ENCODE data around the gene CROCC2. TPM values are rescaled to one million over a fixed set of nuclear protein-coding genes. Genes with fewer than 3 reads are reported as not detected.

Gene CROCC2
- total and polyA plus RNA-seq, 9 donors, result 0.04 to 0.50 (median 0.21) TPM; not detected in 1

DNA sequence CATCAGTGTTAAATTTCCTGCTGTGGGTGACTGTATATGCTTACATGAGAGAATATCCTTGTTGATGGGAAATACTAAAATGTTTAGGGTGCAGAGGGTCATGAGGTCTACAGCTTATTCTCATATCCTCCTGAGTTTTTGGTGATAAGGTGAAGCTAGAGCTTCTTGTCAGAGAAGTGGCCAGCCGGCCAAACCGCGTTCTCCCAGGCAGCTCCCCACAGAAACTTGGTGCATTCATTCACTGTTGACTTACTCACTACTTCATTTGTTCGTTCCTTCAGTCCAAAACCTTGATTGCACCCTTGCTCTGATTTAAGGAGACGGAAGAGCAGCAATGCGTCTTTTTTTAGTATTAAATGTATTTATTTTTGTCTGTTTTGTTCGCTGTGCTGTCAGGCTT is 101.0 kb downstream of the CROCC2 start:
- H3K9me3 ChIP-seq (replicated peaks; ENCODE audit: control insufficient read depth, low read depth, low read length), result peaks cover 20% of the 10 kb centered on the region
- no peak for DNase-seq
- whole genome bisulfite sequencing (ENCODE audit: insufficient coverage), result 100% methylated on average over 3 of the region's 7 CpGs
- H3K27ac ChIP-seq (ENCODE audit: low read length), result no peak overlapping the region
- H3K4me3 ChIP-seq (ENCODE audit: low read length), result no peak overlapping the region
- no peaks in the 10 kb centered on the region for H3K36me3 ChIP-seq (ENCODE audit: control insufficient read depth, insufficient read depth, low read length)
- H3K27me3 ChIP-seq (ENCODE audit: control insufficient read depth, insufficient read depth, low read length), result peaks cover 14% of the 10 kb centered on the region
- peaks cover 11% of the 10 kb centered on the region for H3K4me1 ChIP-seq (ENCODE audit: control insufficient read depth, insufficient read depth, low read length)

DNA sequence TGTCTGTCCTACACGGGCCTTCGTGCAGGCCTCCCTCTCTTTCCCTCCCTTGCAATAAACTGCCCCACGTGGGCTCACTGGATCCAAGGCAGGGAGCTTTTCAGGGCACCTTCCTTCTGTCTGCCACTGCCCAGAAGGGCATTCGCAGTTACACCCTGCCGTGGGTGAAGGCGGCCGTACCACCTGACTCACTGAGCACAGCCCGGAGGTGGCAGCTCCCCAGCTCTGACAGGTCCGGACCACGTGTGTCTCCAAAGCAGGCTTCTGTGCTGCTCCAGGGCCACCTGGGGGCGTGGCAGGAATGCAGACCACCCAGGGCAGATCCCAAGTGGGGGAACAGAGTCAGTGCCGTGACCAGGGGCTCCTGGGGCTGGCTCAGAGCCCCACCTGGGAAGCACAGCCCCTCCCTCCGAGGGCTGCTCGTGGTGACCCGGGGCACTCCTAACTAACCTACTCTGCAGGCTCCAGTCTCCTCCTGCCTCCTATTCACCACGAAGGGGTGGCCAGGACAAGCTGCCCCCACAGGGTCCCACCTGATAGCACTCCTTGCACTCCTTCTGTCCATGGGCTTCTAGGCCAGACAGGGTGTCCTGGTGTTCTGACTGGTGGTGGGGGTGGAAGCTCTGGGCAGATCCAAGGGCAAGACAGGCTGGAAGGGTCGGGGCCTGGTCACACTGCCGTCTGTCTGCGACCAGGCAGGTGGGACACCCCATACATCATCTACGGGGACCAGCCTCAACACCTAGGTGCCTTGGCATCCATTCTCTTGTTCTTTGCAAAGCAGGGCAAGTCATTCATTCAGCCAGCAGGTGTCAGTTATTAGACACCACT is 102.0 kb downstream of the CROCC2 start:
- no peak overlapping the region for H3K27ac ChIP-seq (ENCODE audit: low read length)
- DNase-seq, result no peak
- H3K4me1 ChIP-seq (ENCODE audit: control insufficient read depth, insufficient read depth, low read length), result peaks cover 11% of the 10 kb centered on the region
- peaks cover 20% of the 10 kb centered on the region for H3K9me3 ChIP-seq (replicated peaks; ENCODE audit: control insufficient read depth, low read depth, low read length)
- H3K36me3 ChIP-seq (ENCODE audit: control insufficient read depth, insufficient read depth, low read length), result no peaks in the 10 kb centered on the region
- 71% methylated on average over 16 of the region's 20 CpGs for WGBS (ENCODE audit: insufficient coverage)
- peaks cover 14% of the 10 kb centered on the region for H3K27me3 ChIP-seq (ENCODE audit: control insufficient read depth, insufficient read depth, low read length)
- H3K4me3 ChIP-seq (ENCODE audit: low read length), result no peak overlapping the region

DNA sequence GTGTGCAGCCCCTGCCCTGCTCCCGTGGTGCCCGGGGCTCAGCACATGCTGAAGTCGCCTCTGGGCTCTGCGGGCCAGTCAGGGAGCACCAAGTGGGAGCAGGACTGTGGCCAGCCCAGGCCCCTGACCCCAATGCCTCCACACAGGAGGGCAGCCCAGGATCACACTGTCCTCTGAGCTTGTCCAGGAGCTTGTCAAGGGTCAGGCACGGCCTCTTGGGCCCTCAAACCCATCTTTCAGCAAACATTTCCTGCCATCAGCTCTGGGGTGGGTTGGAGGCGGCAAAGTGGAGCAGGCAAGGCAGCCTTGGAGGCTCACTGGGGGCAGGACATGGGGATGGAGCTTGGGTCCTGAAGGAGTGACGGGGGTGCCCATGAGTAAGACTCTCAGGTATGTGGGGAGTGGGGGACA is 102.6 kb downstream of the CROCC2 start:
- Histone ChIP-seq H3K36me3 (ENCODE audit: control insufficient read depth, insufficient read depth, low read length) (no peaks in the 10 kb centered on the region), H3K9me3 (replicated peaks; ENCODE audit: control insufficient read depth, low read depth, low read length) (peaks cover 14% of the 10 kb centered on the region), H3K4me3 (ENCODE audit: low read length) (no peak overlapping the region), H3K27me3 (ENCODE audit: control insufficient read depth, insufficient read depth, low read length) (peaks cover 11% of the 10 kb centered on the region), H3K27ac (ENCODE audit: low read length) (no peak overlapping the region), H3K4me1 (ENCODE audit: control insufficient read depth, insufficient read depth, low read length) (peaks cover 11% of the 10 kb centered on the region)
- no peak for DNase-seq
- 91% methylated on average over 5 of the region's 7 CpGs for WGBS (ENCODE audit: insufficient coverage)

DNA sequence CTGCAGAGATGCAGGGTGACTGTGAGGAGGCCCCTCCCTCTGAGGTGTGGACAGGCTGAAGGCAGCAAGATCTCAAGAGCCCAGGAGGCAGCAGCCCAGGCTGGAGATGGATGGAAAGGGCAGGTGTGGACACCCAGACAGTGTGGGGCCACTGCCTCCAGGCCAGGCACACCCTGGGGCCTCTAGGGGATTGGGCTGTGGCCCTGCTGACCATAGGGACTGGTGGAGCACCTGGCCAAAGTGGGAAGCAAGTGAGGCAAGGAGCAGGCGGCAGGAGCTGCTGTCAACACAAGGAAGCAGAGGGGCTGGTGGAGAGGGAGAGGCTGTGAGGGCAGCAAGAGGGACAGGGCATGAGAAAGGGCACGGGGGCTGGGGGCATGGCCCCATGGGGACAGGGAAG is 103.1 kb downstream of the CROCC2 start:
- Histone ChIP-seq H3K9me3 (replicated peaks; ENCODE audit: control insufficient read depth, low read depth, low read length) (peaks cover 9% of the 10 kb centered on the region), H3K27ac (ENCODE audit: low read length) (no peak overlapping the region), H3K27me3 (ENCODE audit: control insufficient read depth, insufficient read depth, low read length) (peaks cover 11% of the 10 kb centered on the region), H3K36me3 (ENCODE audit: control insufficient read depth, insufficient read depth, low read length) (no peaks in the 10 kb centered on the region), H3K4me3 (ENCODE audit: low read length) (no peak overlapping the region), H3K4me1 (ENCODE audit: control insufficient read depth, insufficient read depth, low read length) (peaks cover 11% of the 10 kb centered on the region)
- WGBS (ENCODE audit: insufficient coverage), result 69% methylated on average over 2 of the region's 2 CpGs
- no peak for DNase-seq

DNA sequence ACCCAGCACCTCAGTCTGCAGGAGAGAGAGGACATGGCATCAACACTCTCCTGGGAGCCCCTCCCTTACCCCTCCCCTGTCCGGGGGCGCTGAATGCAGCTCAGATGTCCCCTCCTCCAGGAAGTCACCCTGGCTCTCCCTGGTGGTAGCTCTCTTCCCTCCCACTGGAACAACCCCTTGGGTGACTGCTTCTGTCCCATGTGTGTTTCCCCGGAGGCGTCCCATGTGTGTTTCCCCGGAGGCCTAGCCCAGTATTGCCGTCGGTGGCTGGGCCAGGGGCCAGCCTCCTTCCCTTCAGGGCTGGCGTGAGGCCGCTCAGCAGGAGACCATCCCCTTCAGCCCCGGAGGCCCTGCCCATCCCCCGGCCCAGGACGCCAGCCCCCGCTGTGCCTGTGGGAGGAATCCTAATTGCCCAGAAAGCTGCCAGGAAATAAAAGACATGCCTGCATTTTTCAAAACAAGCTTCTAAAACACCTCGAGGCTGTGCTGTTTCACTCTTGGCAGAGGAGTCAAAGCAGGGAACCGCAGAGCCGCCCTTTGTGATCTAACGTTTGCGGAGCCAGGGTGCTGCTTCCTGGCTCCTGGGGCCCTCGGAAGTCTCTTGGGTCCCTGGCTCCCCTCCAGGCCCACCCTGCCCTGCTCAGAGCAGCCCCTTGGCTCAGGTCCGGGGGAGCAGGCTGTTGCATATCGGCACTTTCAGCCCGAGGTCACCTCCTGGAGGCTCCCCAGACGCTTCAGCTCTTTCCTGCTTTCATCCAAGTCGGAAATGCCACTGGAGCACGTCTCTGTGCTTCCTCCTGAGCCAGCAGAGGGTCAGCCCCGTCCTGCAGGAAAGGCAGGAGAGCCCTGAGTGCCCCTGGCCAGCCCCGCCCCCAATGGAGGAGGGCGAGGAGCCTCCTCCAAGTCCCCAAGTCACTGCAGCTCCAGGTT is 103.7 kb downstream of the CROCC2 start:
- DNase-seq, result peak; percentile 40
- H3K36me3 ChIP-seq (ENCODE audit: control insufficient read depth, insufficient read depth, low read length), result no peaks in the 10 kb centered on the region
- peaks cover 11% of the 10 kb centered on the region for H3K4me1 ChIP-seq (ENCODE audit: control insufficient read depth, insufficient read depth, low read length)
- 6% methylated on average over 26 of the region's 28 CpGs for WGBS (ENCODE audit: insufficient coverage)
- peaks cover 6% of the 10 kb centered on the region for H3K9me3 ChIP-seq (replicated peaks; ENCODE audit: control insufficient read depth, low read depth, low read length)
- H3K27ac ChIP-seq (ENCODE audit: low read length), result no peak overlapping the region
- no peak overlapping the region for H3K4me3 ChIP-seq (ENCODE audit: low read length)
- peaks cover 11% of the 10 kb centered on the region for H3K27me3 ChIP-seq (ENCODE audit: control insufficient read depth, insufficient read depth, low read length)

DNA sequence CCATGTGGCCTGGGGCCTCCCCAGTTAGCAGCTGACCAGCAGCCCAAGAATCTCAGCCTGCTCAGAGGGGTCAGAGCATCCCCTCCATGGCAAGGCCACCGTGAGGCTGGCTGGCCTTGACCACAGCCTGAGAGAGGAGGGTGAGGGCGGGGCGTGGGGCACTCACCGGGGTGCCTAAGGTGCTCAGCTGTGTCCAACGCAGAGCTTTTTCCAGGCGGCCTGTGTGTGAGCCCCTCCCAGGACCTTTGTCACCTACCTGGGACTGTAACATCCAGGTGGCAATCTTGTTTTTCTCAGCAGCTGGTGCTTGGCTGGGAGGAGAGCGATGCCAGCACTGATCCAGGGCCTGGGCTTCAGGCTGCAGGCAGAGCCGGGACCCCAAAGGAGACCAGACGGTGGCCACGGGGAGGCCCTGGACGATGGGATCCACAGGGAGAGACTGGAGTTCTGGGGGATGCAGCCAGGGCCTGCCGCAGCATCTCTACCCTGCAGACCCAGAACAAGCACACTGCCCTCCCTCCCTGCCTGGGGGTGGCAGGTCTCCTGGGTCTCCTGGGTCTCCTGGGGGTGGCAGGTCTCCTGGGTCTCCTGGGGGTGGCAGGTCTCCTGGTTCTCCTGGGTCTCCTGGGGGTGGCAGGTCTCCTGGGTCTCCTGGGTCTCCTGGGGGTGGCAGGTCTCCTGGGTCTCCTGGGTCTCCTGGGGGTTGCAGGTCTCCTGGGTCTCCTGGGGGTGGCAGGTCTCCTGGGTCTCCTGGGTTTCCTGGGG is 104.6 kb downstream of the CROCC2 start:
- no peaks in the 10 kb centered on the region for H3K36me3 ChIP-seq (ENCODE audit: control insufficient read depth, insufficient read depth, low read length)
- H3K4me3 ChIP-seq (ENCODE audit: low read length), result no peak overlapping the region
- no peak for DNase-seq
- peaks cover 11% of the 10 kb centered on the region for H3K27me3 ChIP-seq (ENCODE audit: control insufficient read depth, insufficient read depth, low read length)
- no peaks in the 10 kb centered on the region for H3K9me3 ChIP-seq (replicated peaks; ENCODE audit: control insufficient read depth, low read depth, low read length)
- H3K27ac ChIP-seq (ENCODE audit: low read length), result no peak overlapping the region
- 55% methylated on average over 11 of the region's 12 CpGs for WGBS (ENCODE audit: insufficient coverage)
- H3K4me1 ChIP-seq (ENCODE audit: control insufficient read depth, insufficient read depth, low read length), result peaks cover 11% of the 10 kb centered on the region

DNA sequence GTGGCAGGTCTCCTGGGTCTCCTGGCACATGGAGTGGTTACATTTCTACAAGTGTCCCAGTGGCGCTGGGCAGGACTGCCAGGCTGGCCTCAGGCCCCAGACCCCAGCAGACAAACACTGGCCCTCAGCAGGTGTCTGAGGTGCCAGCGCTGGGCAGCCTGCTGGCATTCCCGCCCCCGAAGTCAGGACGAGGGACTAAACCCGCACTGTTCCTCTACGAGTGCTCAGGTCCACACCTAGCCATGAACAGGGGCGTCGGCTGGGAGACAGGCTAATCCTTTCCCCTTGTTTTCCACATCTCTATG is 105.1 kb downstream of the CROCC2 start:
- Histone ChIP-seq H3K4me1 (ENCODE audit: control insufficient read depth, insufficient read depth, low read length) (peaks cover 11% of the 10 kb centered on the region), H3K9me3 (replicated peaks; ENCODE audit: control insufficient read depth, low read depth, low read length) (no peaks in the 10 kb centered on the region), H3K27ac (ENCODE audit: low read length) (no peak overlapping the region), H3K36me3 (ENCODE audit: control insufficient read depth, insufficient read depth, low read length) (no peaks in the 10 kb centered on the region), H3K4me3 (ENCODE audit: low read length) (no peak overlapping the region), H3K27me3 (ENCODE audit: control insufficient read depth, insufficient read depth, low read length) (peaks cover 11% of the 10 kb centered on the region)
- DNase-seq, result no peak
- WGBS (ENCODE audit: insufficient coverage), result 88% methylated on average over 7 of the region's 9 CpGs

DNA sequence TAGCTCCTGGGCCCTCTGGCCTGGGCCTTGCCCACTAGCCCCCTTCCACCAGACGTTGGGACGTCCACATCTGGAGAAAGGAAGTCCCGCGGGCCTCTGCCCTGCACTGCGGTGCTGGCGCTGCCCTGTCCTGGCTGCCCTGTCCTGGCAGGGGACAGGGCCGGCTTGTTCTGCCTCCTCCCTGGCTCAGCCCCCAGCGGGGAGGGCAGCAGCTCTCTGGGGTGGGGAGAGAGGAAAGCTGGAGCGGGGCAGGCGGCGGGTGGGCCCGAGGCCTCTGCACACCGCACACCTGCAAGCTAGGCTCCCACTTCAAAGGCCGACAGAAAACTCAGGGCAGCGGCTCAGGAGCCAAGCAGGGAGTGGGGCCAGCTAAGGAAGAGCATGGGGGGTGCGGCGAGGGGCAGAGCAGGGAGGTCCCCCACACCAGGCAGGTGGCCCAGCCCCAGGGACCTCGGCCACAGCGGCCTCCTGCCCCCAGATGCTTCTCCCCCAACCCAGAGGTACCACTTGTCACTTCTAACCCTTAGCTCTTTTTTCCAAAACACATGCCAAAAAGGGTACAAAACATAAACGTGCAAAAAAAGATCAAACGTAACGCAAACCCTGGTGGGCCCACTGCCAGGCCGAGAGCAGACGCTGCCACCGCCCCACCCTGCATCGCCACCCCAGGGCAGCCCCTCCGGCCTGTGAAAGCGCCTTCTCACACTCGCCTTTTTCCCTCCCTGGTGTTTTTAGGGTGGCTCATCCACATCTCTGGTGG is 105.8 kb downstream of the CROCC2 start:
- no peak for DNase-seq
- Histone ChIP-seq H3K9me3 (replicated peaks; ENCODE audit: control insufficient read depth, low read depth, low read length) (no peaks in the 10 kb centered on the region), H3K4me3 (ENCODE audit: low read length) (no peak overlapping the region), H3K36me3 (ENCODE audit: control insufficient read depth, insufficient read depth, low read length) (no peaks in the 10 kb centered on the region), H3K4me1 (ENCODE audit: control insufficient read depth, insufficient read depth, low read length) (peaks cover 11% of the 10 kb centered on the region), H3K27me3 (ENCODE audit: control insufficient read depth, insufficient read depth, low read length) (peaks cover 11% of the 10 kb centered on the region), H3K27ac (ENCODE audit: low read length) (no peak overlapping the region)
- 63% methylated on average over 16 of the region's 29 CpGs for WGBS (ENCODE audit: insufficient coverage)

DNA sequence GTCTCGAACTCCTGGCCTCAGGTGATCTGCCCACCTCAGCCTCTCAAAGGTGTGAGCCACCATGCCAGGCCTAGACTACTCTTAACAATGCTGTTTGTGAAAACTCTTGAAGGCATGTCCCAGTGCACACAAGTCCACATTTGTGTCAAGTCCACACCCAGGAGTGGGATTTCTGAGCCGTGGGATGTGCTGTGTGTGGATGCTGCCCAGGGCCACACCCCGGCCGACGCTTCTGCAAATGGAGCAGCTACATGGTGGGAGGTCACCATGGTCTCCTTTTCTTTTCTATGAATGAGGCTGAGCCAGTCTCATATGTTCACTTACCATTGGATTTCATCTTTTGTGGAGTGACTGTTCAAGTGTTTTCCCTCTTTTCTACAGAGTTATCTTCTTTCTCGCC is 108.1 kb downstream of the CROCC2 start:
- peaks cover 9% of the 10 kb centered on the region for H3K27me3 ChIP-seq (ENCODE audit: control insufficient read depth, insufficient read depth, low read length)
- H3K4me1 ChIP-seq (ENCODE audit: control insufficient read depth, insufficient read depth, low read length), result peaks cover 11% of the 10 kb centered on the region
- 86% methylated on average over 3 of the region's 6 CpGs for WGBS (ENCODE audit: insufficient coverage)
- H3K27ac ChIP-seq (ENCODE audit: low read length), result no peak overlapping the region
- no peaks in the 10 kb centered on the region for H3K9me3 ChIP-seq (replicated peaks; ENCODE audit: control insufficient read depth, low read depth, low read length)
- H3K36me3 ChIP-seq (ENCODE audit: control insufficient read depth, insufficient read depth, low read length), result no peaks in the 10 kb centered on the region
- H3K4me3 ChIP-seq (ENCODE audit: low read length), result no peak overlapping the region
- no peak for DNase-seq

Measured in muscle of leg (tissue), 11 donors.